ENCODE results near the gene DOK4. TPM values are rescaled to one million over a fixed set of nuclear protein-coding genes. Genes with fewer than 3 reads are reported as not detected.
A peak's percentile ranks its signal among the peaks of the same experiment; 100 is the strongest.

Gene DOK4
- polyA plus RNA-seq (2011; rRNA removed), result 28.3 and 40.0 TPM in 2 replicates
- 14.7 and 35.3 TPM in 2 replicates for polyA minus RNA-seq (2011; rRNA and poly(A)+ RNA removed)

- Histone ChIP-seq H3K4me3 (ENCODE audit: low read depth, low read length) (peak within 1 kb of the TSS; percentile 83), H3K27me3 (ENCODE audit: control insufficient read depth, insufficient read depth, low read length) (no peaks in the 10 kb centered on the region), H3K36me3 (ENCODE audit: control insufficient read depth, insufficient read depth, low read length) (no peaks in the 10 kb centered on the region)
- ChIA-PET POLR2A (no interaction called here), CTCF (interaction anchor here (1.1 to 6.0 kb wide), 7 partner anchors 12 to 69 kb away, joined by 3 to 25 read pairs (median 3); partner anchors contain the start of gene POLR2C)
- DNase-seq (ENCODE audit: low read depth), result no peak
- TF ChIP-seq, protein P1, sequence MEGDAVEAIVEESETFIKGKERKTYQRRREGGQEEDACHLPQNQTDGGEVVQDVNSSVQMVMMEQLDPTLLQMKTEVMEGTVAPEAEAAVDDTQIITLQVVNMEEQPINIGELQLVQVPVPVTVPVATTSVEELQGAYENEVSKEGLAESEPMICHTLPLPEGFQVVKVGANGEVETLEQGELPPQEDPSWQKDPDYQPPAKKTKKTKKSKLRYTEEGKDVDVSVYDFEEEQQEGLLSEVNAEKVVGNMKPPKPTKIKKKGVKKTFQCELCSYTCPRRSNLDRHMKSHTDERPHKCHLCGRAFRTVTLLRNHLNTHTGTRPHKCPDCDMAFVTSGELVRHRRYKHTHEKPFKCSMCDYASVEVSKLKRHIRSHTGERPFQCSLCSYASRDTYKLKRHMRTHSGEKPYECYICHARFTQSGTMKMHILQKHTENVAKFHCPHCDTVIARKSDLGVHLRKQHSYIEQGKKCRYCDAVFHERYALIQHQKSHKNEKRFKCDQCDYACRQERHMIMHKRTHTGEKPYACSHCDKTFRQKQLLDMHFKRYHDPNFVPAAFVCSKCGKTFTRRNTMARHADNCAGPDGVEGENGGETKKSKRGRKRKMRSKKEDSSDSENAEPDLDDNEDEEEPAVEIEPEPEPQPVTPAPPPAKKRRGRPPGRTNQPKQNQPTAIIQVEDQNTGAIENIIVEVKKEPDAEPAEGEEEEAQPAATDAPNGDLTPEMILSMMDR (IDR thresholded peaks at IDR 0.05; ENCODE audit: insufficient read depth, low read depth, low read length), result no peak
These were observed at the start of gene DOK4 for GRCh38 chr16:57485916-57486857. Gene DOK4, minus strand, starts transcription at chr16:57486493. Its CDS starts 6,986 bp downstream, at chr16:57479507.

DNA sequence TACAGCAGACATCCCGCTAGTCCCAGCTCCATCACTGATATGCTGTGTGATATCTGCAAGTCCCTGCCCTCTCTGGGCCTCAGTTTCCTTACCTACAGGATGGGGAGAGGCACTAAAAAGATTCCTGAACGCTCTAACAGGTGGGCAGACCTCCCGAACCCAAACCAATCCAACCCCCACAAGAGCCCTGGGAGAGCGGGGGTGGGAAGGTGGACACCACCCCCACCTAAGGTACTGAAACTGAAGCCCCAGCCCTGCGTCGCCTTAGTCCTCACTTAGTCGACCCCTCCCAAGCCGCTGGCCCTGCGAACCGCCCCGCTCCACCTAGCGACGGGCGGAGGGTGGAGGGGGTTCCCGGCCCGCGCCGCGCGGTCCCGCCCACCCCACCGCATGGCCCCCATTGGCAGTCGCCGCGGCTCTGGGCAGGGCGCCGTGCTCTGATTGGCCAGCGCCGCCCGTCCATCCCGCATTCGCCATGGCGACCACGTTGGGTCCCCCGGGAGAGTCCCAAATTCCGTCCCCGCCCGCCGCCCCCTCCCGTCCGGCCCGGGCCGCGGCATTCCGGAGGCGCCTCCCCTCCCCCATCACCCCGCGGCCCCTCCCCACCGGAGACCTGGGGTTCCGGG lies 49.5 kb upstream of the DOK4 start:
- Histone ChIP-seq H3K4me3 (ENCODE audit: low read depth, low read length) (peak overlapping the region; percentile 57), H3K27me3 (ENCODE audit: control insufficient read depth, insufficient read depth, low read length) (peaks cover 5% of the 10 kb centered on the region; the same call in 1 of the 2 replicates), H3K36me3 (ENCODE audit: control insufficient read depth, insufficient read depth, low read length) (no peaks in the 10 kb centered on the region)
- TF ChIP-seq, protein P1 (IDR thresholded peaks at IDR 0.05; ENCODE audit: insufficient read depth, low read depth, low read length), result peak; percentile 30
- CTCF ChIA-PET, result interaction anchor here (1.1 to 2.1 kb wide), 3 partner anchors 16 to 119 kb away, joined by 4 to 13 read pairs (median 4); no protein-coding TSS in a partner anchor
- POLR2A ChIA-PET, result no interaction called here
- peak; percentile 50 for DNase-seq (ENCODE audit: low read depth)

- CTCF ChIA-PET, result interaction anchor here (1.1 to 2.1 kb wide), 3 partner anchors 15 to 118 kb away, joined by 4 to 13 read pairs (median 4); no protein-coding TSS in a partner anchor
- peak overlapping the region; percentile 57 for H3K4me3 ChIP-seq (ENCODE audit: low read depth, low read length)
- TF ChIP-seq, protein P1 (IDR thresholded peaks at IDR 0.05; ENCODE audit: insufficient read depth, low read depth, low read length), result no peak
- POLR2A ChIA-PET, result no interaction called here
- H3K36me3 ChIP-seq (ENCODE audit: control insufficient read depth, insufficient read depth, low read length), result no peaks in the 10 kb centered on the region
- no peak for DNase-seq (ENCODE audit: low read depth)
- peaks cover 5% of the 10 kb centered on the region; the same call in 1 of the 2 replicates for H3K27me3 ChIP-seq (ENCODE audit: control insufficient read depth, insufficient read depth, low read length)
These were observed 48.8 kb upstream of the DOK4 start for GRCh38 chr16:57534881-57535658.

DNA sequence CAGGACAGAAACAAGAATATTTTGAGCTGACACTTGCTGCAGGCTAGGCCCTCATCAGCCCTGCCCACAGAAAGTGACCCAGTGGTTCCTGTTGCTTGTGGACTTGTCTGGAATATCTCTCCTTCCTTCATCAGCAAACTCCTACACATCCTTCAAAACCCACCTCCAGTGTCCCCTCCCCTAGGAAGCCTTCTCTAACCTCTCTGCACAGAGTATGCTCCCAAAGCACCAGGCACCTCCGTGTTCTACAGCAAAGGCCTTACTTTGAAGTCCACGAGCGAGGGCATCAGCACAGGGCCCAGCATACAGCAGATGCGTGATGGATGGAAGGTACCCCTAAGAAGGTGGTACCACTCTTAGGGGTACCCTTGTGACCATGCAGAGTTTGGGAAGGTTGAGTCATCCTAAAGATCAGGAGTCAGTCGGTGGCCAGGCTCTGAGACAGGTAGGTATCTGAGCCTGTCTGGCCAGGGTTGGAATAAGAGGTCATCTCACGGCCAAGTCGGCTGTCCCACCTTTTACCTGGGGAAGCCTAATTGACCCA lies 48.1 kb upstream of the DOK4 start:
- ChIA-PET POLR2A (no interaction called here), CTCF (interaction anchor here (1.2 to 2.1 kb wide), 2 partner anchors 14 to 42 kb away, joined by 4 to 13 read pairs; no protein-coding TSS in a partner anchor)
- DNase-seq (ENCODE audit: low read depth), result no peak
- H3K4me3 ChIP-seq (ENCODE audit: low read depth, low read length), result no peak overlapping the region
- H3K36me3 ChIP-seq (ENCODE audit: control insufficient read depth, insufficient read depth, low read length), result no peaks in the 10 kb centered on the region
- TF ChIP-seq, protein P1 (IDR thresholded peaks at IDR 0.05; ENCODE audit: insufficient read depth, low read depth, low read length), result no peak
- H3K27me3 ChIP-seq (ENCODE audit: control insufficient read depth, insufficient read depth, low read length), result peaks cover 5% of the 10 kb centered on the region; the same call in 1 of the 2 replicates
